Measurements from ENCODE around the gene PPP4R4.

DNA sequence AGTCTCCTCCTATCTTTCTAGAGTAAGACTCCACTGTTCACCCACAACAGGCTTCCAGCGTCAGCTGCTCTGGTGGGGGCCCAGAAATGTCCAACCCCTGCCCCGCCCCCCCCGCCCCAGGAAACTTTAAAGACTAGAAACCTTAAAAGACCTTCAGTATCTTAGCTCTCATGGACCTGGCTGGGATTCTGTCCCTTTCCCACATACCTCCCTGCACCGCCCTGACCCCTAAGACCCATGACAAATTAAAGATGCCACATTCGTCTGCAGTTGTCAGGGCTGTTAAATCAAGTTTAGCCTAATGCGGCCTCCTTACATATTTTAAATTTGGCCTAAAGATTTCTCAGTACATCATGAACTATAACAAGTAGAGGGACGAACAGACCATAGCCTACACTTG is 129.0 kb downstream of the PPP4R4 start:
- TF ChIP-seq, protein P1, sequence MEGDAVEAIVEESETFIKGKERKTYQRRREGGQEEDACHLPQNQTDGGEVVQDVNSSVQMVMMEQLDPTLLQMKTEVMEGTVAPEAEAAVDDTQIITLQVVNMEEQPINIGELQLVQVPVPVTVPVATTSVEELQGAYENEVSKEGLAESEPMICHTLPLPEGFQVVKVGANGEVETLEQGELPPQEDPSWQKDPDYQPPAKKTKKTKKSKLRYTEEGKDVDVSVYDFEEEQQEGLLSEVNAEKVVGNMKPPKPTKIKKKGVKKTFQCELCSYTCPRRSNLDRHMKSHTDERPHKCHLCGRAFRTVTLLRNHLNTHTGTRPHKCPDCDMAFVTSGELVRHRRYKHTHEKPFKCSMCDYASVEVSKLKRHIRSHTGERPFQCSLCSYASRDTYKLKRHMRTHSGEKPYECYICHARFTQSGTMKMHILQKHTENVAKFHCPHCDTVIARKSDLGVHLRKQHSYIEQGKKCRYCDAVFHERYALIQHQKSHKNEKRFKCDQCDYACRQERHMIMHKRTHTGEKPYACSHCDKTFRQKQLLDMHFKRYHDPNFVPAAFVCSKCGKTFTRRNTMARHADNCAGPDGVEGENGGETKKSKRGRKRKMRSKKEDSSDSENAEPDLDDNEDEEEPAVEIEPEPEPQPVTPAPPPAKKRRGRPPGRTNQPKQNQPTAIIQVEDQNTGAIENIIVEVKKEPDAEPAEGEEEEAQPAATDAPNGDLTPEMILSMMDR (IDR thresholded peaks at IDR 0.05; ENCODE audit: borderline replicate concordance, extremely low read depth, low read length, poor library complexity, severe bottlenecking): no peak
- no peak for TF ChIP-seq EZH2 (IDR thresholded peaks at IDR 0.05; ENCODE audit: borderline replicate concordance, low read depth, low read length, severe bottlenecking)

All from DND-41 (cell line).